GM20000 (cell line): Measurements from ENCODE around the gene MAZ.
A peak's percentile ranks its signal among the peaks of the same experiment; 100 is the strongest.
"Not testable (repeated sequence)": the region's sequence is repeated elsewhere in the genome, so short reads cannot be mapped to it uniquely, and the experiment has no call there.

Experiments
- DNase-seq: peaks from one replicate; pipeline ENCODE4 v3.0.0; 2012; ENCODE audit warnings: low spot score
- TF ChIP-seq, protein P1 (sequence below): IDR thresholded peaks from 2 replicates; pipeline ENCODE4 v1.5.1; 2012; ENCODE audit warnings: mild to moderate bottlenecking, control low read depth; ENCODE audit errors: extremely low read depth, missing control alignments

MAZ gene

DNA sequence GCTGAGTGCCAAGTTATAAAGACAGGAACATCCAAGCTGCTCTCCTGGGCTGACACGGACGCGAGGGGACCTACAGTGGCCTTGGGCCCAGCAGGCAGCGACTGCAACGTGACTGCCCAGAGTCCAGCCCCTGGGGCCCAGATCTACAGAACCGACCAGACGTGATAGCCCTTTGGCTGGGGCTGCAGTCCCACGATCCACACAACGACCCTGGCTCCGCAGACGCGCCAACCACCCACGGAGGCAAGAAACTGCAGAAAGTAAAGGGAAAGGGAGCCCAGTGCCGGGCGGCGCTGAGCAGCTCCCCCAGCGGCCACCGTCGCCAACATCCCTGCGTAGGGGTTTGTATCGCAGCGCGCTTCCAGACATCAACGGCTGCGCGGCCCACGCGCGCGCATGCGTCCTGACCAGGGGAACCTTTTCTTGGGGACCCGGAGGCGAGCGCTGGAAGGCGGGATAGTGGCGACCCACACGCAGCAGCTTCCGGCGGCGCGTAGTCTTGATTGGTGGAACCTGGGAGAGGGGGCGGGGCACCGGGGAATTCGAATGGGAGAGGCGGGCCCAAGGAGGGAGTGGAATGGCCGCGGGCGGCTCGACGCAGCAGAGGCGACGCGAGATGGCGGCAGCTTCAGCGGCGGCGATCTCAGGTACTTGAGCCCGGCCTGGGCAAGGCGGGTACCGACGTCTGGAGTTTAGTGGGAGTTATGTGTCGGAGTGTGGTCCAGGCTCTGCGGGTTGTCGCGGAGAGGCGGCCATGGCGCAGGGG lies 16.0 kb upstream of the MAZ start, which contains the start of gene KIF22:
TSS of gene KIF22 (plus strand) at position 569 of the 766 bp plus-strand sequence. CDS start at position 578, 9 bp downstream.
- DNase-seq: peak; percentile 97
- TF ChIP-seq, protein P1, sequence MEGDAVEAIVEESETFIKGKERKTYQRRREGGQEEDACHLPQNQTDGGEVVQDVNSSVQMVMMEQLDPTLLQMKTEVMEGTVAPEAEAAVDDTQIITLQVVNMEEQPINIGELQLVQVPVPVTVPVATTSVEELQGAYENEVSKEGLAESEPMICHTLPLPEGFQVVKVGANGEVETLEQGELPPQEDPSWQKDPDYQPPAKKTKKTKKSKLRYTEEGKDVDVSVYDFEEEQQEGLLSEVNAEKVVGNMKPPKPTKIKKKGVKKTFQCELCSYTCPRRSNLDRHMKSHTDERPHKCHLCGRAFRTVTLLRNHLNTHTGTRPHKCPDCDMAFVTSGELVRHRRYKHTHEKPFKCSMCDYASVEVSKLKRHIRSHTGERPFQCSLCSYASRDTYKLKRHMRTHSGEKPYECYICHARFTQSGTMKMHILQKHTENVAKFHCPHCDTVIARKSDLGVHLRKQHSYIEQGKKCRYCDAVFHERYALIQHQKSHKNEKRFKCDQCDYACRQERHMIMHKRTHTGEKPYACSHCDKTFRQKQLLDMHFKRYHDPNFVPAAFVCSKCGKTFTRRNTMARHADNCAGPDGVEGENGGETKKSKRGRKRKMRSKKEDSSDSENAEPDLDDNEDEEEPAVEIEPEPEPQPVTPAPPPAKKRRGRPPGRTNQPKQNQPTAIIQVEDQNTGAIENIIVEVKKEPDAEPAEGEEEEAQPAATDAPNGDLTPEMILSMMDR: peak; percentile 84

DNA sequence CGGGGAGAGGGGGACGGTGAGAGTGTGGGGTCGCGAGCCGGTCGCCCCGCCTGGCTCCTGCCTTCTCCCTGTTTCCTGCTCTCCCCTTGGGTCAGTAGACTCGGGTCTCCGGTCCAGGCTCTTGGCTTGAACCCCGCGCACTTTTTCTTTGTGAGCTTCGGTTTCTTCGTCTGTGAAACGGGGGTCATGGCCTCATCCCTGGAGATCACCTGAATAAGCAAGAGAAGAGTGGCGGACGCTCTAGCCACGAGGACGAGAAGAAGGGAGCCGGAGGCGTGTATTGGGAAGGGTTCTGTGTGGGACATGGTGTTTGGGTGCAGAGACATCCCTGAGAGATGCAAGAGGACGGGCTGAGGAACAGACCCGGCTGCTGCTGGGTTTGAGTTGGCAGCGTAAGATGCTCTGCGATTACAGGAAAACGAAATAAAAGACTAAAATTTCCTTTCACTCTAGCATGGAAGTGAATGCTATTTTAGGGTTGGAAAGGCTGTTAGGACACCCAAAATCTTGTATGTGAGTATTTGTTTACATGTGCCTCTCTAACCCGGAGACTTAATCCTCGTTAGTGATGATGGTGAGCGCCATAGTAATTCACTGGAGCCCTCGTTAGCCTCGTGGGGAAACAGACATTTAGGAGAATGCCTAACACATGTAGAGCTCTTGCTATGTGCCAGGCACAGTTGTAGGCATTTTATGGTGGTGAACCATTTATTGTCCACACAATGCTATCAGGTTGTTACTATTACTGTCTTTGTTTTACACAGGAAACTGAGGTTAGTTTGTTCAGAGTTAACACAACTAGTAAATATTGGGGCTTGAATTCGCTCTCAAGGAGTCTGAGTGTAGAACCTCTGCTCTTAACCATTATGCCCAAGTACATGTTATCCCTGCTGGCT lies 15.1 kb upstream of the MAZ start:
- TF ChIP-seq, protein P1: no peak
- no peak for DNase-seq

DNA sequence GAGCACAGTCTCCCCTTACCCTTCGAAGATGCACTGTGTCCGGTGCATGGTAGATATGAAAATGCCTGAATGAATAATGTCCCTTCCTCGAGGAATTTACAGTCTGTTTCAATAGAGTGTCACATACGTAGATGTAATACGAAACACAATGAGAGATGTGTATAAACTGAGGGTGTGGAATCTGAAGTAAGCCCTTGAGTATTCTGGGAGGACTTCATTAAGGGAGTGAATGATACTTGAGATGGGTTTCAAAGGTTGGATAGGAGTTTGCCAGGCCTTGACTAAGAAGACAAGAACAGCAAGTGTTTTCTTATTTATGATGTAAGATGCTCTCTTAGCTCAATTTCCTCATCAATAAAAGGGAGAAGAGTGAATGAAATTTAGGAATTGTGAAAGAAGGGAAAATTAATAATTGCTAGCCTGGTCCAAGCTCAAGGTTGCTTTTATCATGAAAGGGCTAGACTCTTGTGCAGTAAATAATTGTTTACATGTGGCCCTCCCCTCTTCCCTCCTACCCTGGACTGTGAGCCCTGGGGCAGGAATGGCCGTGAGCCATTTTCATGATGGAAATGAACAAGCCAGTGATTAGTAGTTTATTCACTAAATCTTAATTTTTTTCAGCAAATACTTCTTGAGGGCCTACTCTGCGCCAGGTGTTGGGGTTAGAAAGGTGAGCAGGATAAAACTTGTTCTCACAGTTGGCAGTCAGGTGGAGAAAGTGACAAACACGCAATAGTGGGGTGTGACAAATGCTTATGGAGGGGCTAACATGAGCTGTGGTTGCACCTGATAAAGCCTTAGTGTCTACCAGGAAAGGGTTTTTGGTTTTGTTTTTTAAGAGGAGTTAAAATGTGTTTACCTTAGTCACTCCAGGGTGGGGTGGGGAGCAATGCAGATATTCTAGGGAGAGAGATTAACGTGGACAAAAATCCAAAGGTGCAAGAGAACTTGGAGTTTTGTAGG lies 14.2 kb upstream of the MAZ start:
- DNase-seq: no peak

DNA sequence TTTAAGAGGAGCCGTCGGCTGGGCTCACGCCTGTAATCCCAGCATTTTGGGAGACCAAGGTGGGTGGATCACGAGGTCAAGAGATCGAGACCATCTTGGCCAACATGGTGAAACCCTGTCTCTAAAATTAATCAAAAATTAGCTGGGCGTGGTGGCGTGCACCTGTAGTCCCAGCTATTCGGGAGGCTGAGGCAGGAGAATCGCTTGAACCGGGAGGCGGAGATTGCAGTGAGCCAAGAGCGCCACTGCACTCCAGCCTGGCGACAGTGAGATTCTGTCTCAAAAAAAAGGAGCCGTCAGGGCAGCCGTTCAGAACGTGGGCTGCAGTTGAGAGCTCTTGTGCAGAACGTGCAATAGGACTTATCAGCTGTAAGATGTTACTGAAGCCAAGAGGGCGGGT lies 13.2 kb upstream of the MAZ start:
- not testable (repeated sequence) for DNase-seq

More for the DNA sequence above, 14.2 kb upstream of the MAZ start:
- TF ChIP-seq, protein P1: no peak

DNA sequence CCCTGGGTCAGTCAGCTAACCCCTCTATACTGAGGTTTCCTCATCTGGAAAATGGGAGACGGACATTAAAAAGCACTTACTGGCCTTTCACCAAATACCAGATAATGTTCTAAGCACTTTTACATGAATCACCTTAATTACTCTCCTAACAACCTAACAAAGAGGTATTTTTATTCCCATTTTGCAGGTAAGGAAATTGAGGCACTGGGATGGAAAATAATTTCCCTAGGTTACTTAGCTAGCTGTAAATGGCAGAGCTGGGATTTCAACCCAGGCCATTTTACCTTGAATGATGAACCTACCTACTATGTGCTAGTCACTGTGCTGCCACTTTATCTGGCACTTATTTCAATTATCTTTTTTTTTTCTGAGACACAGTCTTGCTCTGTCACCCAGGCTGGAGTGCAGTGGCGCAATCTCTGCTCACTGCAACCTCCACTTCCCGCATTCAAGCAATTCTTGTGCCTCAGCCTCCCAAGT lies 12.1 kb upstream of the MAZ start:
- TF ChIP-seq, protein P1: no peak
- no peak for DNase-seq

DNA sequence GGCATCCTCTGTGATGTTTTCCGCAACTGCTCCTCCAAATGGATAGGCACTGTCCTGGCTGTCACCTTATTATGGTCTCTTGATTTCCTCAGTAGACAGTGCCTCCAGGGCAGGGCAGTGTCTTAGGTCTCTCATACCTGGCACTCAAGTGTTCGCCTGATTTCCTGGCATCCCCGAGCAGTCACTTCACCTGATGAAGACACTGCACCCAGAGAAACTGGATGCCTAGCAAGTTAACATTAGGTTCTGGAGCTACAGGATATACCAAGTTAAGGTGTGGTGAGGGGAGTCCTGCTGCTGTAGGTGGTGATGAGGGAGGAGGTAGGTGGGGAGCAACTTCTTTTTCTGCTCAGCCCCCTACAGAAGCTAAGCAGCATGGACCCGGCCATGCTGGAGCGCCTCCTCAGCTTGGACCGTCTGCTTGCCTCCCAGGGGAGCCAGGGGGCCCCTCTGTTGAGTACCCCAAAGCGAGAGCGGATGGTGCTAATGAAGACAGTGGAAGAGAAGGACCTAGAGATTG lies 3.9 kb upstream of the MAZ start:
- TF ChIP-seq, protein P1: no peak
- no peak for DNase-seq

DNA sequence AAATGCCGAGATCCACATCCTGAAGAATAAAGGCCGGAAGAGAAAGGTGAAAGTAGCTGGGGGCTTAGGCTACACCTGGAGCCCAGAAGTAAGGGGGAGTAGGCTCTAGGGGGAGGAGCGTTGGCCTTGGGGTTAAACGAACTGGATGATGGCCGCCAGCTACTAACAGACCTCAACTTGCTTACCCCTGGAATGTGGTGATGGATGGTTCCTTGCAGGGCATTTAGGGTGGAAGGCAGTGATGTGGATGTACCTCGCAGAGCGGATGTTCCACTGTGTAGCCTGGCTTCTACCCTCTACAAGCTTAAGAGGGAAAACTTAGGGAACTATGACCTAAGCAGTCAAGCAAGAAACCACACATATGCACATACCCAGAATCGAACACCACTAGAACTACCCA lies 2.3 kb upstream of the MAZ start:
- DNase-seq: no peak
- TF ChIP-seq, protein P1: no peak
